Esophagus muscularis mucosa (tissue), 4 donors: ENCODE measurements around the gene CARF. TPM values are rescaled to one million over a fixed set of nuclear protein-coding genes. Genes with fewer than 3 reads are reported as not detected.
"Not testable (repeated sequence)": the region's sequence is repeated elsewhere in the genome, so short reads cannot be mapped to it uniquely, and the experiment has no call there.

Experiments used
- DNase-seq: peaks from one replicate; pipeline ENCODE4 v3.0.0-alpha.2; 2017; ENCODE audit errors: extremely low spot score
- H3K27ac ChIP-seq, 4 donors: fragments of 200-600 bp; sonication (generic); replicated peaks in 1 of 4; 1 replicate in 3 of 4; 2 replicates in 1 of 4; pipeline ENCODE4 v1.5.1; 2016 to 2019; ENCODE audit warnings: mild to moderate bottlenecking in 1 of 4
- H3K27me3 ChIP-seq, 4 donors: fragments of 200-600 bp; sonication (generic); one replicate each; pipeline versions ENCODE4 v1.5.1 to v1.6.0; 2016 to 2019
- H3K36me3 ChIP-seq, 4 donors: fragments of 200-600 bp; sonication (generic); one replicate each; pipeline ENCODE4 v1.5.1; 2016 to 2019
- H3K4me1 ChIP-seq, 4 donors: fragments of 200-600 bp; sonication (generic); one replicate each; pipeline ENCODE4 v1.5.1; 2016 to 2019
- H3K4me3 ChIP-seq, 4 donors: fragments of 200-600 bp; sonication (generic); 1 replicate in 2 of 4; 2 replicates in 2 of 4; pipeline ENCODE4 v1.5.1; 2016 to 2019; ENCODE audit warnings: mild to moderate bottlenecking in 4 of 4, moderate library complexity in 1 of 4
- H3K9me3 ChIP-seq, 4 donors: fragments of 200-600 bp; sonication (generic); 1 replicate in 3 of 4; 2 replicates in 1 of 4; pipeline ENCODE4 v1.5.1; 2016 to 2019
- CTCF ChIP-seq, 3 experiments: fragments of 200-600 bp in 2 of 3; fragments of 450-650 bp in 1 of 3; sonication (generic) in 2 of 3; IDR thresholded peaks; one replicate each; pipeline ENCODE4 v1.5.1; 2017 to 2019; ENCODE audit warnings: antibody characterized with exemption in 3 of 3, mild to moderate bottlenecking in 2 of 3, moderate library complexity in 1 of 3
- EP300 ChIP-seq: sonication (generic); formaldehyde crosslinking; IDR thresholded peaks from one replicate; pipeline ENCODE4 v1.6.1; 2017; ENCODE audit warnings: antibody characterized with exemption
- POLR2A ChIP-seq: fragments of 450-650 bp; IDR thresholded peaks from one replicate; pipeline ENCODE4 v1.6.1; 2017; ENCODE audit warnings: antibody characterized with exemption, moderate library complexity, mild to moderate bottlenecking, low read depth
- POLR2AphosphoS5 ChIP-seq, 2 donors: sonication (generic); formaldehyde crosslinking; IDR thresholded peaks; one replicate each; pipeline ENCODE4 v1.6.1; 2017; ENCODE audit warnings: antibody characterized with exemption in 2 of 2
- WGBS: methylation state at CpG from one replicate; pipeline ENCODE4 v1.1.5; 2018; 5-methylcytosine and 5-hydroxymethylcytosine counted together
- intact Hi-C: fragments of 100-400 bp; cut with DNase I; formaldehyde crosslinking; loops from one replicate; pipeline ENCODE4 v1.15.1; 2023
- total RNA-seq, 4 donors: library from RNA; depleted of rRNA; stranded (reverse); fragments of >200 nt; gene quantifications; one replicate each; pipeline versions ENCODE4 v1.1.0 to v1.2.1, GENCODE V29; 2016

CARF gene
- total RNA-seq, 4 donors from 2014 or later: 8.0 to 16.6 (median 12.8) TPM

- Histone ChIP-seq H3K27me3 (no peaks in the 10 kb centered on the region), H3K36me3 (peaks cover 7 to 29% (median 19%) of the 10 kb centered on the region in 4 donors), H3K9me3 (peaks cover 0 to 7% (median 0%) of the 10 kb centered on the region in 4 donors), H3K4me1 (peaks cover 0 to 3% (median 0%) of the 10 kb centered on the region in 4 donors), H3K4me3 (no peak overlapping the region), H3K27ac (no peak overlapping the region)
- intact Hi-C loops: no loop called here
- no peak for TF ChIP-seq POLR2AphosphoS5 (IDR thresholded peaks at IDR 0.05)
- TF ChIP-seq CTCF (IDR thresholded peaks at IDR 0.05): no peak
- TF ChIP-seq EP300: no peak
- TF ChIP-seq POLR2A: no peak
- WGBS: 96% methylated on average over 2 of the region's 2 CpGs
- no peak for DNase-seq
These were observed 33.4 kb downstream of the CARF start for GRCh38 chr2:202945497-202945896.

GRCh38 chr2:202949333-202949732, 37.3 kb downstream of the CARF start:
- intact Hi-C loops, DNase-seq, H3K9me3 ChIP-seq, H3K4me3 ChIP-seq, H3K27ac ChIP-seq, H3K4me1 ChIP-seq, H3K27me3 ChIP-seq: not testable (repeated sequence)
- H3K36me3 ChIP-seq: peaks cover 6 to 25% (median 19%) of the 10 kb centered on the region in 4 donors
- 99% methylated on average over 3 of the region's 3 CpGs for WGBS

- 34% methylated on average over 2 of the region's 2 CpGs for WGBS
- H3K27me3 ChIP-seq: no peaks in the 10 kb centered on the region
- TF ChIP-seq POLR2AphosphoS5 (IDR thresholded peaks at IDR 0.05) (no peak), CTCF (IDR thresholded peaks at IDR 0.05) (no peak), EP300 (no peak), POLR2A (no peak)
- peaks cover 0 to 7% (median 0%) of the 10 kb centered on the region in 4 donors for H3K9me3 ChIP-seq
- intact Hi-C loops: no loop called here
- no peak overlapping the region for H3K27ac ChIP-seq
- H3K36me3 ChIP-seq: peaks cover 10 to 30% (median 20%) of the 10 kb centered on the region in 4 donors
- DNase-seq: no peak
- H3K4me3 ChIP-seq: no peak overlapping the region
- H3K4me1 ChIP-seq: no peaks in the 10 kb centered on the region
These were observed 38.5 kb downstream of the CARF start for GRCh38 chr2:202950592-202950991.

GRCh38 chr2:202960524-202960923, 48.4 kb downstream of the CARF start:
- Histone ChIP-seq H3K4me1 (no peaks in the 10 kb centered on the region), H3K4me3 (no peak overlapping the region), H3K36me3 (peaks cover 5 to 63% (median 25%) of the 10 kb centered on the region in 4 donors), H3K27me3 (no peaks in the 10 kb centered on the region), H3K27ac (no peak overlapping the region), H3K9me3 (no peaks in the 10 kb centered on the region)
- TF ChIP-seq CTCF (IDR thresholded peaks at IDR 0.05) (no peak), POLR2A (no peak), POLR2AphosphoS5 (IDR thresholded peaks at IDR 0.05) (no peak), EP300 (no peak)
- DNase-seq: no peak
- WGBS: 92% methylated on average over 6 of the region's 6 CpGs
- intact Hi-C loops: no loop called here

GRCh38 chr2:202963712-202964111, 51.6 kb downstream of the CARF start:
- DNase-seq: no peak
- Histone ChIP-seq H3K4me3 (no peak overlapping the region), H3K27ac (no peak overlapping the region), H3K4me1 (no peaks in the 10 kb centered on the region), H3K27me3 (no peaks in the 10 kb centered on the region), H3K9me3 (no peaks in the 10 kb centered on the region), H3K36me3 (peaks cover 0 to 44% (median 13%) of the 10 kb centered on the region in 4 donors)
- intact Hi-C loops: no loop called here
- TF ChIP-seq CTCF (IDR thresholded peaks at IDR 0.05): no peak
- no peak for TF ChIP-seq EP300
- no peak for TF ChIP-seq POLR2A
- no peak for TF ChIP-seq POLR2AphosphoS5 (IDR thresholded peaks at IDR 0.05)
- WGBS: 94% methylated on average over 3 of the region's 4 CpGs
